DOHH2 (cell line): ENCODE results near the gene PAPOLA.

Experiments
- H3F3A ChIP-seq: fragments of 200-600 bp; sonication (generic), shearing (Covaris generic); 2 replicates; pipeline ENCODE4 v1.6.0; 2016; ENCODE audit warnings: antibody characterized with exemption, mild to moderate bottlenecking; ENCODE audit not compliant: control insufficient read depth, insufficient read depth
- H3K27ac ChIP-seq: fragments of 200-600 bp; sonication (generic); 2 replicates; pipeline ENCODE4 v1.5.1; 2014; ENCODE audit warnings: low read depth, mild to moderate bottlenecking, low read length, moderate library complexity
- H3K27me3 ChIP-seq: fragments of 200-600 bp; sonication (generic); 2 replicates; pipeline ENCODE4 v1.6.1; 2014; ENCODE audit warnings: mild to moderate bottlenecking, low read length, mixed read lengths; ENCODE audit not compliant: control insufficient read depth
- H3K36me3 ChIP-seq: fragments of 200-600 bp; sonication (generic); 2 replicates; pipeline ENCODE4 v1.6.1; 2014; ENCODE audit warnings: mild to moderate bottlenecking, low read length, moderate library complexity, mixed read lengths; ENCODE audit not compliant: control insufficient read depth
- H3K4me1 ChIP-seq: fragments of 200-600 bp; sonication (generic); 2 replicates; pipeline ENCODE4 v1.6.1; 2014; ENCODE audit warnings: mild to moderate bottlenecking, low read length, mixed read lengths; ENCODE audit not compliant: control insufficient read depth
- H3K4me2 ChIP-seq: fragments of 200-600 bp; sonication (generic); 2 replicates; pipeline ENCODE4 v1.6.0; 2014; ENCODE audit warnings: mild to moderate bottlenecking, low read length, moderate library complexity
- H3K4me3 ChIP-seq: fragments of 200-600 bp; sonication (generic); 2 replicates; pipeline ENCODE4 v1.5.1; 2014; ENCODE audit warnings: mild to moderate bottlenecking, low read length, mixed read lengths
- H3K79me2 ChIP-seq: fragments of 200-600 bp; sonication (generic); 2 replicates; pipeline ENCODE4 v1.6.1; 2014; ENCODE audit warnings: mild to moderate bottlenecking, low read length, mixed read lengths; ENCODE audit not compliant: control insufficient read depth
- H3K9me2 ChIP-seq: fragments of 200-600 bp; sonication (generic); replicated peaks from 2 replicates; pipeline ENCODE4 v1.6.1; 2014; ENCODE audit warnings: mild to moderate bottlenecking, low read length, mixed read lengths; ENCODE audit not compliant: control insufficient read depth
- H3K9me3 ChIP-seq: fragments of 200-600 bp; sonication (generic); 2 replicates; pipeline ENCODE4 v1.6.1; 2014; ENCODE audit warnings: antibody characterized with exemption, low read length, mixed read lengths; ENCODE audit not compliant: control insufficient read depth, insufficient read depth
- H4K20me1 ChIP-seq: fragments of 200-600 bp; sonication (generic); 2 replicates; pipeline ENCODE4 v1.6.0; 2014; ENCODE audit warnings: low read depth, mild to moderate bottlenecking, antibody characterized with exemption, low read length, moderate library complexity; ENCODE audit not compliant: control insufficient read depth, insufficient read depth
- CTCF ChIP-seq: fragments of 200-600 bp; sonication (generic); IDR thresholded peaks from one replicate; pipeline ENCODE4 v1.5.1; 2014; ENCODE audit warnings: antibody characterized with exemption, mild to moderate bottlenecking, low read depth, low read length; ENCODE audit not compliant: poor library complexity, severe bottlenecking
- EZH2phosphoT487 ChIP-seq: fragments of 200-600 bp; sonication (generic); IDR thresholded peaks from 2 replicates; pipeline ENCODE4 v1.6.1; 2017; ENCODE audit warnings: borderline replicate concordance, mild to moderate bottlenecking, antibody characterized with exemption, low read length, moderate library complexity, mixed read lengths

PAPOLA gene

GRCh38 chr14:96571311-96571710 lies 69.1 kb downstream of the PAPOLA start:
- Histone ChIP-seq H3K27ac (no peak overlapping the region), H3K27me3 (no peaks in the 10 kb centered on the region), H4K20me1 (peaks cover 7% of the 10 kb centered on the region), H3K9me3 (no peaks in the 10 kb centered on the region), H3K4me3 (no peak overlapping the region), H3K9me2 (no peaks in the 10 kb centered on the region), H3F3A (peaks cover 5% of the 10 kb centered on the region; the same call in 1 of the 2 replicates), H3K4me2 (no peak overlapping the region), H3K4me1 (peaks cover 41% of the 10 kb centered on the region), H3K79me2 (no peaks in the 10 kb centered on the region), H3K36me3 (peaks cover 26% of the 10 kb centered on the region)
- TF ChIP-seq CTCF (no peak), EZH2phosphoT487 (no peak)

GRCh38 chr14:96573473-96574100 lies 71.4 kb downstream of the PAPOLA start:
- Histone ChIP-seq H3K4me1 (peaks cover 34% of the 10 kb centered on the region), H3K4me2 (no peak overlapping the region), H3K27me3 (no peaks in the 10 kb centered on the region), H3K79me2 (no peaks in the 10 kb centered on the region), H3K27ac (no peak overlapping the region), H3K36me3 (peaks cover 7% of the 10 kb centered on the region), H4K20me1 (peaks cover 2% of the 10 kb centered on the region; the same call in 1 of the 2 replicates), H3K9me2 (no peaks in the 10 kb centered on the region), H3F3A (peaks cover 10% of the 10 kb centered on the region; the same call in 1 of the 2 replicates), H3K9me3 (no peaks in the 10 kb centered on the region), H3K4me3 (no peak overlapping the region)
- TF ChIP-seq CTCF (no peak), EZH2phosphoT487 (no peak)

GRCh38 chr14:96574171-96574632 lies 72.0 kb downstream of the PAPOLA start:
- Histone ChIP-seq H4K20me1 (peaks cover 2% of the 10 kb centered on the region; the same call in 1 of the 2 replicates), H3F3A (peaks cover 10% of the 10 kb centered on the region; the same call in 1 of the 2 replicates), H3K4me1 (peaks cover 34% of the 10 kb centered on the region), H3K79me2 (no peaks in the 10 kb centered on the region), H3K9me2 (no peaks in the 10 kb centered on the region), H3K36me3 (peaks cover 5% of the 10 kb centered on the region), H3K4me2 (no peak overlapping the region), H3K27me3 (no peaks in the 10 kb centered on the region), H3K27ac (no peak overlapping the region), H3K9me3 (no peaks in the 10 kb centered on the region), H3K4me3 (no peak overlapping the region)
- TF ChIP-seq EZH2phosphoT487 (no peak), CTCF (no peak)
